ENCODE data around the gene GPR37L1.

Gene GPR37L1

GRCh38 chr1:202093858-202094257 is 28.9 kb upstream of the GPR37L1 start:
- H3K27me3 ChIP-seq (ENCODE audit: control insufficient read depth in 3 of 3, insufficient read depth in 3 of 3, low read depth in 1 of 3, low read length in 3 of 3) = no peaks in the 10 kb centered on the region
- no CpG with 5 or more reads among the region's 6 CpGs for WGBS, 2 donors (ENCODE audit: extremely low coverage in 2 of 2, insufficient read length in 2 of 2, insufficient replicate concordance in 1 of 2)

GRCh38 chr1:202101184-202101583 is 21.5 kb upstream of the GPR37L1 start:
- H3K9ac ChIP-seq (ENCODE audit: low read depth, low read length, poor library complexity) = no peak overlapping the region
- no CpG with 5 or more reads among the region's 4 CpGs for WGBS, 2 donors (ENCODE audit: extremely low coverage in 2 of 2, insufficient read length in 2 of 2, insufficient replicate concordance in 1 of 2)

More at GRCh38 chr1:202093858-202094257, 28.9 kb upstream of the GPR37L1 start:
- Histone ChIP-seq H3K4me3 (ENCODE audit: low read length in 2 of 2) (no peak overlapping the region), H2BK120ac (ENCODE audit: low read depth, low read length) (no peak overlapping the region), H3K36me3 (replicated peaks in 1 of 2; ENCODE audit: control insufficient read depth in 2 of 2, insufficient read depth in 2 of 2, low read length in 2 of 2) (no peaks in the 10 kb centered on the region), H3K9me3 (replicated peaks in 1 of 2; ENCODE audit: control insufficient read depth in 2 of 2, insufficient read depth in 1 of 2, low read depth in 1 of 2, low read length in 2 of 2) (no peaks in the 10 kb centered on the region), H3K4ac (ENCODE audit: low read length) (no peak overlapping the region), H4K91ac (ENCODE audit: low read depth, low read length, poor library complexity) (no peak overlapping the region), H2BK5ac (ENCODE audit: low read length) (no peak overlapping the region), H3K4me2 (ENCODE audit: insufficient read depth, low read length, poor library complexity, severe bottlenecking) (no peak overlapping the region), H3K14ac (ENCODE audit: low read length) (no peak overlapping the region), H3K79me1 (ENCODE audit: low read depth, low read length) (no peaks in the 10 kb centered on the region), H2AFZ (ENCODE audit: low read length) (no peak overlapping the region), H3K27ac (replicated peaks; ENCODE audit: low read length) (no peak overlapping the region), H3K9ac (ENCODE audit: low read depth, low read length, poor library complexity) (no peak overlapping the region), H2BK12ac (ENCODE audit: low read length) (no peak overlapping the region), H4K8ac (ENCODE audit: low read depth, low read length) (no peak overlapping the region), H3K23ac (ENCODE audit: low read depth, low read length, poor library complexity) (no peak overlapping the region), H2BK15ac (ENCODE audit: low read length) (no peak overlapping the region), H3K4me1 (ENCODE audit: control insufficient read depth in 2 of 2, insufficient read depth in 1 of 2, low read depth in 1 of 2, low read length in 2 of 2) (peaks cover 0 to 2% of the 10 kb centered on the region in 2 donors), H2AK5ac (ENCODE audit: low read depth, low read length) (no peak overlapping the region), H3K18ac (ENCODE audit: low read length) (no peak overlapping the region)
- DNase-seq (ENCODE audit: low spot score) = no peak

GRCh38 chr1:202104073-202104472 is 18.6 kb upstream of the GPR37L1 start:
- H3K27ac ChIP-seq (replicated peaks; ENCODE audit: low read length) = no peak overlapping the region
- H2AFZ ChIP-seq (ENCODE audit: low read length) = no peak overlapping the region
- DNase-seq (ENCODE audit: low spot score) = no peak
- H3K79me1 ChIP-seq (ENCODE audit: low read depth, low read length) = no peaks in the 10 kb centered on the region
- H3K4me2 ChIP-seq (ENCODE audit: insufficient read depth, low read length, poor library complexity, severe bottlenecking) = no peak overlapping the region
- H3K14ac ChIP-seq (ENCODE audit: low read length) = no peak overlapping the region
- no peaks in the 10 kb centered on the region for H3K36me3 ChIP-seq (replicated peaks in 1 of 2; ENCODE audit: control insufficient read depth in 2 of 2, insufficient read depth in 2 of 2, low read length in 2 of 2)
- H2BK120ac ChIP-seq (ENCODE audit: low read depth, low read length) = no peak overlapping the region
- no peak overlapping the region for H3K23ac ChIP-seq (ENCODE audit: low read depth, low read length, poor library complexity)
- H2BK5ac ChIP-seq (ENCODE audit: low read length) = no peak overlapping the region
- no peak overlapping the region for H3K18ac ChIP-seq (ENCODE audit: low read length)
- H3K9ac ChIP-seq (ENCODE audit: low read depth, low read length, poor library complexity) = no peak overlapping the region
- H2BK15ac ChIP-seq (ENCODE audit: low read length) = no peak overlapping the region
- no peak overlapping the region for H2AK5ac ChIP-seq (ENCODE audit: low read depth, low read length)
- no peak overlapping the region for H2BK12ac ChIP-seq (ENCODE audit: low read length)
- WGBS, 2 donors (ENCODE audit: extremely low coverage in 2 of 2, insufficient read length in 2 of 2, insufficient replicate concordance in 1 of 2) = no CpG with 5 or more reads among the region's 10 CpGs
- H4K8ac ChIP-seq (ENCODE audit: low read depth, low read length) = no peak overlapping the region
- no peak overlapping the region for H3K4ac ChIP-seq (ENCODE audit: low read length)
- H3K27me3 ChIP-seq (ENCODE audit: control insufficient read depth in 3 of 3, insufficient read depth in 3 of 3, low read depth in 1 of 3, low read length in 3 of 3) = peaks cover 0 to 1% (median 0%) of the 10 kb centered on the region in 3 experiments
- no peak overlapping the region for H3K4me3 ChIP-seq (ENCODE audit: low read length in 2 of 2)
- H3K4me1 ChIP-seq (ENCODE audit: control insufficient read depth in 2 of 2, insufficient read depth in 1 of 2, low read depth in 1 of 2, low read length in 2 of 2) = peaks cover 23 to 36% of the 10 kb centered on the region in 2 donors
- no peak overlapping the region for H4K91ac ChIP-seq (ENCODE audit: low read depth, low read length, poor library complexity)
- no peaks in the 10 kb centered on the region for H3K9me3 ChIP-seq (replicated peaks in 1 of 2; ENCODE audit: control insufficient read depth in 2 of 2, insufficient read depth in 1 of 2, low read depth in 1 of 2, low read length in 2 of 2)

More at GRCh38 chr1:202101184-202101583, 21.5 kb upstream of the GPR37L1 start:
- Histone ChIP-seq H3K23ac (ENCODE audit: low read depth, low read length, poor library complexity) (peak overlapping the region; percentile 52), H2AK5ac (ENCODE audit: low read depth, low read length) (peak overlapping the region; percentile 78), H3K9me3 (replicated peaks in 1 of 2; ENCODE audit: control insufficient read depth in 2 of 2, insufficient read depth in 1 of 2, low read depth in 1 of 2, low read length in 2 of 2) (no peaks in the 10 kb centered on the region), H4K8ac (ENCODE audit: low read depth, low read length) (no peak overlapping the region), H2BK5ac (ENCODE audit: low read length) (no peak overlapping the region), H3K79me1 (ENCODE audit: low read depth, low read length) (no peaks in the 10 kb centered on the region), H3K27me3 (ENCODE audit: control insufficient read depth in 3 of 3, insufficient read depth in 3 of 3, low read depth in 1 of 3, low read length in 3 of 3) (no peaks in the 10 kb centered on the region), H3K27ac (replicated peaks; ENCODE audit: low read length) (no peak overlapping the region), H3K4me3 (ENCODE audit: low read length in 2 of 2) (no peak overlapping the region), H3K4me2 (ENCODE audit: insufficient read depth, low read length, poor library complexity, severe bottlenecking) (no peak overlapping the region), H3K4ac (ENCODE audit: low read length) (no peak overlapping the region), H2BK15ac (ENCODE audit: low read length) (peak overlapping the region; percentile 43), H4K91ac (ENCODE audit: low read depth, low read length, poor library complexity) (no peak overlapping the region), H3K4me1 (ENCODE audit: control insufficient read depth in 2 of 2, insufficient read depth in 1 of 2, low read depth in 1 of 2, low read length in 2 of 2) (peaks cover 9 to 13% of the 10 kb centered on the region in 2 donors), H2AFZ (ENCODE audit: low read length) (no peak overlapping the region), H3K18ac (ENCODE audit: low read length) (peak overlapping the region; percentile 38), H3K36me3 (replicated peaks in 1 of 2; ENCODE audit: control insufficient read depth in 2 of 2, insufficient read depth in 2 of 2, low read length in 2 of 2) (no peaks in the 10 kb centered on the region), H2BK120ac (ENCODE audit: low read depth, low read length) (no peak overlapping the region), H3K14ac (ENCODE audit: low read length) (no peak overlapping the region), H2BK12ac (ENCODE audit: low read length) (no peak overlapping the region)
- DNase-seq (ENCODE audit: low spot score) = no peak

GRCh38 chr1:202105571-202106339 is 17.0 kb upstream of the GPR37L1 start:
- Histone ChIP-seq H3K4me3 (ENCODE audit: low read length in 2 of 2) (peak overlapping the region in 1 of 2 donors; percentile 7), H2BK120ac (ENCODE audit: low read depth, low read length) (no peak overlapping the region), H2BK12ac (ENCODE audit: low read length) (no peak overlapping the region), H4K8ac (ENCODE audit: low read depth, low read length) (no peak overlapping the region), H3K18ac (ENCODE audit: low read length) (peak overlapping the region; percentile 92), H3K27ac (replicated peaks; ENCODE audit: low read length) (peak overlapping the region; percentile 85), H3K79me1 (ENCODE audit: low read depth, low read length) (no peaks in the 10 kb centered on the region), H3K9ac (ENCODE audit: low read depth, low read length, poor library complexity) (no peak overlapping the region), H3K27me3 (ENCODE audit: control insufficient read depth in 3 of 3, insufficient read depth in 3 of 3, low read depth in 1 of 3, low read length in 3 of 3) (peaks cover 0 to 7% (median 0%) of the 10 kb centered on the region in 3 experiments), H2BK5ac (ENCODE audit: low read length) (peak overlapping the region; percentile 93), H3K9me3 (replicated peaks in 1 of 2; ENCODE audit: control insufficient read depth in 2 of 2, insufficient read depth in 1 of 2, low read depth in 1 of 2, low read length in 2 of 2) (no peaks in the 10 kb centered on the region), H2BK15ac (ENCODE audit: low read length) (no peak overlapping the region), H3K36me3 (replicated peaks in 1 of 2; ENCODE audit: control insufficient read depth in 2 of 2, insufficient read depth in 2 of 2, low read length in 2 of 2) (no peaks in the 10 kb centered on the region), H3K4ac (ENCODE audit: low read length) (no peak overlapping the region), H3K14ac (ENCODE audit: low read length) (no peak overlapping the region), H3K4me1 (ENCODE audit: control insufficient read depth in 2 of 2, insufficient read depth in 1 of 2, low read depth in 1 of 2, low read length in 2 of 2) (peaks cover 23 to 37% of the 10 kb centered on the region in 2 donors), H3K23ac (ENCODE audit: low read depth, low read length, poor library complexity) (no peak overlapping the region), H3K4me2 (ENCODE audit: insufficient read depth, low read length, poor library complexity, severe bottlenecking) (peak overlapping the region; percentile 55), H2AFZ (ENCODE audit: low read length) (peak overlapping the region; percentile 85), H4K91ac (ENCODE audit: low read depth, low read length, poor library complexity) (no peak overlapping the region), H2AK5ac (ENCODE audit: low read depth, low read length) (peak overlapping the region; percentile 90)
- peak; percentile 75 for DNase-seq (ENCODE audit: low spot score)
- WGBS, 2 donors (ENCODE audit: extremely low coverage in 2 of 2, insufficient read length in 2 of 2, insufficient replicate concordance in 1 of 2) = no CpG with 5 or more reads among the region's 10 CpGs

Data from neuronal stem cell (in vitro differentiated cells).